PFSK-1 (cell line): ENCODE data around the gene GNA14.

Experiments used
- POLR2AphosphoS5 ChIP-seq: IDR thresholded peaks from 2 replicates; pipeline ENCODE4 v1.6.1; 2012; ENCODE audit warnings: low read depth, mild to moderate bottlenecking, control low read depth, low read length, moderate library complexity
- TAF1 ChIP-seq: IDR thresholded peaks from 2 replicates; pipeline ENCODE4 v1.6.1; 2012; ENCODE audit warnings: low read length, control low read depth, borderline replicate concordance; ENCODE audit not compliant: insufficient read depth

GRCh38 chr9:77533671-77534070, 114.5 kb downstream of the GNA14 start:
- TF ChIP-seq POLR2AphosphoS5: no peak
- no peak for TF ChIP-seq TAF1
